CD14-positive monocyte (primary cell): ENCODE data around the gene PTPRD. TPM values are rescaled to one million over a fixed set of nuclear protein-coding genes. Genes with fewer than 3 reads are reported as not detected.

ENCODE experiments used
- DNase-seq, 3 donors: peaks; one replicate each; pipeline ENCODE4 v3.0.0-alpha.2; 2011 to 2022
- H2AFZ ChIP-seq: 2 replicates; pipeline ENCODE4 v1.6.0; 2012; ENCODE audit warnings: mild to moderate bottlenecking, low read depth, low read length, inconsistent platforms; ENCODE audit not compliant: insufficient read depth, poor library complexity, severe bottlenecking
- H3K27ac ChIP-seq, 2 donors: 1 replicate in 1 of 2; 2 replicates in 1 of 2; pipeline ENCODE4 v1.5.1; 2012 to 2013; ENCODE audit warnings: low read length in 2 of 2, control low read depth in 1 of 2, inconsistent platforms in 1 of 2, low read depth in 1 of 2, mild to moderate bottlenecking in 1 of 2
- H3K27me3 ChIP-seq, 2 donors: one replicate each; pipeline versions ENCODE4 v1.6.0 to v1.6.1; 2011 to 2013; ENCODE audit warnings: low read length in 2 of 2; ENCODE audit not compliant: control insufficient read depth in 2 of 2, insufficient read depth in 2 of 2
- H3K36me3 ChIP-seq, 2 donors: replicated peaks in 1 of 2; 1 replicate in 1 of 2; 2 replicates in 1 of 2; pipeline versions ENCODE4 v1.5.1 to v1.6.1; 2012 to 2013; ENCODE audit warnings: low read length in 2 of 2, control low read depth in 1 of 2, inconsistent platforms in 1 of 2, mild to moderate bottlenecking in 1 of 2; ENCODE audit not compliant: insufficient read depth in 2 of 2, control insufficient read depth in 1 of 2
- H3K4me1 ChIP-seq, 2 donors: 1 replicate in 1 of 2; 2 replicates in 1 of 2; pipeline versions ENCODE4 v1.5.1 to v1.6.1; 2012 to 2013; ENCODE audit warnings: low read length in 2 of 2, control low read depth in 1 of 2, inconsistent platforms in 1 of 2, mild to moderate bottlenecking in 1 of 2, moderate library complexity in 1 of 2; ENCODE audit not compliant: insufficient read depth in 2 of 2, control insufficient read depth in 1 of 2
- H3K4me2 ChIP-seq: replicated peaks from 2 replicates; pipeline ENCODE3; 2012; ENCODE audit warnings: low read length, moderate library complexity, mild to moderate bottlenecking; ENCODE audit not compliant: poor library complexity, severe bottlenecking; ENCODE audit errors: extremely low read depth
- H3K4me3 ChIP-seq, 3 experiments: fragments of 200-600 bp in 1 of 3; sonication (generic) in 1 of 3; replicated peaks in 1 of 3; 1 replicate in 2 of 3; 2 replicates in 1 of 3; pipeline ENCODE4 v1.5.1; 2011 to 2013; ENCODE audit warnings: low read length in 3 of 3, mild to moderate bottlenecking in 3 of 3, control low read depth in 2 of 3, low read depth in 2 of 3, inconsistent platforms in 1 of 3, moderate library complexity in 1 of 3
- H3K79me2 ChIP-seq: 2 replicates; pipeline ENCODE4 v1.6.0; 2012; ENCODE audit warnings: mild to moderate bottlenecking, control low read depth, inconsistent platforms, low read length, moderate library complexity; ENCODE audit not compliant: insufficient read depth
- H3K9ac ChIP-seq: 2 replicates; pipeline ENCODE4 v1.6.0; 2017; ENCODE audit warnings: low read length, mild to moderate bottlenecking; ENCODE audit not compliant: insufficient read depth, poor library complexity, severe bottlenecking
- H3K9me3 ChIP-seq, 2 donors: replicated peaks in 1 of 2; 1 replicate in 1 of 2; 2 replicates in 1 of 2; pipeline versions ENCODE4 v1.5.1 to v1.6.1; 2012 to 2013; ENCODE audit warnings: low read length in 2 of 2, control low read depth in 1 of 2; ENCODE audit not compliant: control insufficient read depth in 1 of 2, insufficient read depth in 1 of 2
- H4K20me1 ChIP-seq: 2 replicates; pipeline ENCODE4 v1.6.0; 2012; ENCODE audit warnings: mild to moderate bottlenecking, low read length, control low read depth, moderate library complexity; ENCODE audit not compliant: insufficient read depth
- H3K27ac Mint-ChIP-seq, 7 donors: one replicate each; pipeline ENCODE4 v1.8.0; 2020; ENCODE audit warnings: mild to moderate bottlenecking in 7 of 7, mixed read lengths in 7 of 7, moderate library complexity in 6 of 7, inconsistent platforms in 2 of 7
- H3K27me3 Mint-ChIP-seq, 3 donors: one replicate each; pipeline ENCODE4 v1.8.0; 2021 to 2022; ENCODE audit warnings: low read depth in 3 of 3, mild to moderate bottlenecking in 3 of 3, mixed read lengths in 3 of 3, moderate library complexity in 3 of 3, inconsistent platforms in 1 of 3
- H3K36me3 Mint-ChIP-seq, 2 donors: one replicate each; pipeline ENCODE4 v1.8.0; 2020; ENCODE audit warnings: mixed read lengths in 2 of 2, inconsistent platforms in 1 of 2, mild to moderate bottlenecking in 1 of 2
- H3K4me1 Mint-ChIP-seq: one replicate; pipeline ENCODE4 v1.8.0; 2020; ENCODE audit warnings: mild to moderate bottlenecking, mixed read lengths
- H3K4me3 Mint-ChIP-seq, 2 donors: one replicate each; pipeline ENCODE4 v1.8.0; 2020; ENCODE audit warnings: mild to moderate bottlenecking in 2 of 2, mixed read lengths in 2 of 2, moderate library complexity in 1 of 2
- H3K9me3 Mint-ChIP-seq, 7 donors: one replicate each; pipeline ENCODE4 v1.8.0; 2020 to 2022; ENCODE audit warnings: mixed read lengths in 7 of 7, mild to moderate bottlenecking in 6 of 7, moderate library complexity in 6 of 7, inconsistent platforms in 2 of 7
- CTCF ChIP-seq: fragments of 200-600 bp; IDR thresholded peaks from one replicate; pipeline ENCODE4 v1.8.0; 2022; ENCODE audit warnings: antibody characterized with exemption, mild to moderate bottlenecking
- WGBS: methylation state at CpG from one replicate; pipeline ENCODE4 v1.1.5; 2013; ENCODE audit warnings: missing lambda C conversion rate; ENCODE audit not compliant: insufficient coverage; 5-methylcytosine and 5-hydroxymethylcytosine counted together
- intact Hi-C, 2 donors: fragments of 100-400 bp; cut with micrococcal nuclease; formaldehyde crosslinking; loops; one replicate each; pipeline versions ENCODE4 v1.15.0 to v1.15.1; 2023
- polyA plus RNA-seq, 3 donors: library from polyadenylated mRNA; depleted of rRNA in 1 of 3; unstranded in 2 of 3; stranded (reverse) in 1 of 3; fragments of 300-500 nt in 2 of 3; fragments of >200 nt in 1 of 3; fragmentation: Illumina TruSeq in 2 of 3; gene quantifications; 1 replicate in 2 of 3; 2 replicates in 1 of 3; pipeline ENCODE4 v1.2.3, GENCODE V29; 2012 to 2021

The PTPRD gene
- polyA plus RNA-seq, 3 donors = not detected

DNA sequence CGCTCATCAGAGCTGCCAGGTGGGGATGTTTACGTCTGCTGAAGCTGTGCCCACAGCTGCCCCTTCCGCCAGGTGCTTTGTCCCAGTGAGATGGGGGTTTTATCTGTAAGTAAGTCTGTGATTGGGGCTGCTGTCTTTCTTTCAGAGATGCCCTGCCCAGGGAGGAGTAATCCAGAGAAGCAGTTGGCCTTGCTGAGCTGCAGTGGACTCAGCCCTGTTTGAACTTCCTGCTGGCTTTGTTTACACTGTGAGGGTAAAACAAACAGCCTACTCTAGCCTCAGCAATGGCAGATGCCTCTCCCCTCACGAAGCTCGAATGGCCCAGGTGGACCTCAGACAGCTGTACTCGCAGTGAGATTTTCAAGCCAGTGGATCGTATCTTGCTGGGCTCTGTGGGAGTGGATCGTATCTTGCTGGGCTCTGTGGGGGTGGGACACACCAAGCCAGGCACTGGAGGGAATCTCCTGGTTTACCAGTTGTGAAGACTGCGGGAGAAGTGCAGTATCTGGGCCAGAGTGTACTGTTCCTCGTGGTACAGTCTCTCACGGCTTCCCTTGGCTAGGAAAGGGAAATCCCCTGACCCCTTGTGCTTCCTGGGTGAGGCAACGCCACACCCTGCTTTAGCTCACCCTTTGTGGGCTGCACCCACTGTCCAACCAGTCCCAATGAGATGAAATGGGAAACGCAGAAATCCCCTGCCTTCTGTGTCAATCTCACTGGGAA, 2283.1 kb downstream of the PTPRD start:
- Histone ChIP-seq H3K36me3 (no peaks in the 10 kb centered on the region), H3K79me2 (no peaks in the 10 kb centered on the region), H3K4me1 (no peaks in the 10 kb centered on the region), H3K9me3 (peaks cover 11 to 13% of the 10 kb centered on the region in 2 donors), H4K20me1 (no peaks in the 10 kb centered on the region), H3K27ac (no peak overlapping the region), H3K9ac (no peak overlapping the region), H2AFZ (no peak overlapping the region), H3K27me3 (no peaks in the 10 kb centered on the region), H3K4me2 (no peak overlapping the region), H3K4me3 (no peak overlapping the region)
- intact Hi-C loops = no loop called here
- Mint-ChIP-seq H3K9me3 (peaks cover 8 to 31% (median 20%) of the 10 kb centered on the region in 7 donors), H3K36me3 (no peaks in the 10 kb centered on the region), H3K4me3 (no peak overlapping the region), H3K27me3 (no peaks in the 10 kb centered on the region), H3K4me1 (no peaks in the 10 kb centered on the region), H3K27ac (peak overlapping the region in 1 of 7 donors; percentile 69)
- TF ChIP-seq CTCF = no peak
- 83% methylated on average over 8 of the region's 13 CpGs for WGBS
- DNase-seq = no peak

DNA sequence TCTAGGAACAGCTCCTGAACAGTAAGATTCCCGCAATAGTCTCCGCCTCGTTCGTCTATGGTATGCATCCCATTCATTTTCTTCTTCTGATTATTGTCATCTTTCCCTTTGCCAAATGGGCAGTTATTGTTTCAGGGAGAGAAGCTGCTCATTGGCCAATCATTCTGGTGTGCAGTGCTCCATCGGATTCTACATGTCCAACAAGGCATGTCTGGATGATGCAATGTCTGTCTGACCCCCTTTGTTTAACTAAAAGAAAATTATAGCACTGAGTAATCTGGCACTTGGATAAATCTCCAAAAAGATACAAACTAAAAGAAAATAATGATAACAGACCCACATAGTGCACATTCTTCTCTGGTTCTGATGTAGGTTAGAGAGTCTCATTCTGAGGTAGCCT, 2297.6 kb downstream of the PTPRD start:
- no peak overlapping the region for H3K4me3 Mint-ChIP-seq
- no peaks in the 10 kb centered on the region for H3K36me3 ChIP-seq
- no peak for DNase-seq
- H3K4me1 Mint-ChIP-seq = no peaks in the 10 kb centered on the region
- intact Hi-C loops = no loop called here
- H3K27me3 Mint-ChIP-seq = no peaks in the 10 kb centered on the region
- H3K9ac ChIP-seq = no peak overlapping the region
- no peak for TF ChIP-seq CTCF
- no peaks in the 10 kb centered on the region for H3K4me1 ChIP-seq
- no peak overlapping the region for H3K27ac Mint-ChIP-seq
- H3K27me3 ChIP-seq = no peaks in the 10 kb centered on the region
- H3K79me2 ChIP-seq = no peaks in the 10 kb centered on the region
- H3K4me3 ChIP-seq = no peak overlapping the region
- peaks cover 0 to 3% of the 10 kb centered on the region in 2 donors for H3K9me3 ChIP-seq
- WGBS = no CpG with 5 or more reads among the region's 5 CpGs
- no peak overlapping the region for H3K27ac ChIP-seq
- H3K36me3 Mint-ChIP-seq = no peaks in the 10 kb centered on the region
- no peak overlapping the region for H3K4me2 ChIP-seq
- no peak overlapping the region for H2AFZ ChIP-seq
- no peaks in the 10 kb centered on the region for H4K20me1 ChIP-seq
- H3K9me3 Mint-ChIP-seq = peaks cover 0 to 2% (median 0%) of the 10 kb centered on the region in 7 donors
